ENCODE results near the gene SYTL4.

Gene SYTL4

DNA sequence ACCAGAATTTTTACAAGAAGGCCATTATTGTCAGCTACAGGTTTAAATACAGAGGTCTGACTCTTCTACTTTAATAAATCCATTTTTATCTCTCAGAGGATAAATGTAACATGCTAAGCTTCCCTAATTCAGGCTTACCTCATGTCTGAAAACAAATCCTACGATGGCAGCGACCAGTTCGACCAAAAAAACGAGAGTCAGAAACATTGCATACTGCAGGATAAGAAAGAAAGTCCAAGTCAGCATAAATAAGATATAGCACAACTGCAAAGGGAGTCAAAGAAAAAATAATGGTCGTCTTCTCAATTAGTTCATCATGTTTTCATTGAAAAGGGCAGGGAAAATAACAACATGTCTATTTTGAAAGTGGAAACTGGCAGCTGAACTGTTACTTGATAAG, 96.9 kb downstream of the SYTL4 start:
- Histone ChIP-seq H3K36me3 (replicated peaks; ENCODE audit: low read depth, low read length) (no peaks in the 10 kb centered on the region), H3K27ac (ENCODE audit: low read length) (no peak overlapping the region), H2AFZ (ENCODE audit: low read depth, low read length) (no peak overlapping the region), H4K20me1 (ENCODE audit: insufficient read depth, low read length) (peaks cover 22% of the 10 kb centered on the region; the same call in 1 of the 2 replicates), H3K27me3 (ENCODE audit: low read depth, low read length) (peaks cover 89% of the 10 kb centered on the region), H3K4me1 (ENCODE audit: low read length) (no peaks in the 10 kb centered on the region), H3K9me3 (ENCODE audit: insufficient read depth, low read length) (no peaks in the 10 kb centered on the region), H3K4me2 (ENCODE audit: low read length) (no peak overlapping the region), H3K79me2 (ENCODE audit: low read length) (no peaks in the 10 kb centered on the region), H3K9ac (ENCODE audit: low read length) (no peak overlapping the region), H3K4me3 (ENCODE audit: low read length) (no peak overlapping the region)
- TF ChIP-seq, protein P1, sequence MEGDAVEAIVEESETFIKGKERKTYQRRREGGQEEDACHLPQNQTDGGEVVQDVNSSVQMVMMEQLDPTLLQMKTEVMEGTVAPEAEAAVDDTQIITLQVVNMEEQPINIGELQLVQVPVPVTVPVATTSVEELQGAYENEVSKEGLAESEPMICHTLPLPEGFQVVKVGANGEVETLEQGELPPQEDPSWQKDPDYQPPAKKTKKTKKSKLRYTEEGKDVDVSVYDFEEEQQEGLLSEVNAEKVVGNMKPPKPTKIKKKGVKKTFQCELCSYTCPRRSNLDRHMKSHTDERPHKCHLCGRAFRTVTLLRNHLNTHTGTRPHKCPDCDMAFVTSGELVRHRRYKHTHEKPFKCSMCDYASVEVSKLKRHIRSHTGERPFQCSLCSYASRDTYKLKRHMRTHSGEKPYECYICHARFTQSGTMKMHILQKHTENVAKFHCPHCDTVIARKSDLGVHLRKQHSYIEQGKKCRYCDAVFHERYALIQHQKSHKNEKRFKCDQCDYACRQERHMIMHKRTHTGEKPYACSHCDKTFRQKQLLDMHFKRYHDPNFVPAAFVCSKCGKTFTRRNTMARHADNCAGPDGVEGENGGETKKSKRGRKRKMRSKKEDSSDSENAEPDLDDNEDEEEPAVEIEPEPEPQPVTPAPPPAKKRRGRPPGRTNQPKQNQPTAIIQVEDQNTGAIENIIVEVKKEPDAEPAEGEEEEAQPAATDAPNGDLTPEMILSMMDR (IDR thresholded peaks at IDR 0.05; ENCODE audit: low read depth, low read length), result no peak
- no peak for TF ChIP-seq EZH2phosphoT487 (IDR thresholded peaks at IDR 0.05; ENCODE audit: low read depth)

DNA sequence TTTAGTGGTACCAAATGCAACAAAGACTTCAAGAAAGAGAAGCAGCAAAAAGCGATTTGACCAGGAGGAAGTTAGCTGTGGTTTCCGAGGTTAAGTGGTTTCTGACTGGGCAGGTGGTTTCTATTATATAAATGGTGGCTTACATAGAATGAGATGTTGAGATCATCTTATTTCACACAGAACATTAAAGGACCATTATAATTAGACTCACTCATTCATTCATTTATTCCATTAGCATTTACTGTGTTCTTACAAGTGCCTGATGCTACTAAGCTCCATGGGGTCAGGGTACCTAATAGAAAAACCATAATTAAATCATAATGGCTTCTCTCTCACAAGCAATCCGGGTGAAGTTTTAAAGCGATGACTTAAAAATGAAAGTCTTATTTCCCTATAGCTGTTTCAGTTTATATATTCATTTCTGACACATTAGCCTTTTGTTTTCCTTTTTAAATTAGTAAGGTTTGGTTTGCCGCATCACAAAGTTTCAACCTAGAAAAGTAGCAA, 105.9 kb downstream of the SYTL4 start:
- no peaks in the 10 kb centered on the region for H3K36me3 ChIP-seq (replicated peaks; ENCODE audit: low read depth, low read length)
- no peak overlapping the region for H3K4me3 ChIP-seq (ENCODE audit: low read length)
- H3K9me3 ChIP-seq (ENCODE audit: insufficient read depth, low read length), result no peaks in the 10 kb centered on the region
- peaks cover 49% of the 10 kb centered on the region for H4K20me1 ChIP-seq (ENCODE audit: insufficient read depth, low read length)
- H3K27me3 ChIP-seq (ENCODE audit: low read depth, low read length), result peaks cover 67% of the 10 kb centered on the region
- no peaks in the 10 kb centered on the region for H3K79me2 ChIP-seq (ENCODE audit: low read length)
- TF ChIP-seq EZH2phosphoT487 (IDR thresholded peaks at IDR 0.05; ENCODE audit: low read depth), result peak; percentile 97
- TF ChIP-seq, protein P1 (IDR thresholded peaks at IDR 0.05; ENCODE audit: low read depth, low read length), result no peak
- no peak overlapping the region for H3K27ac ChIP-seq (ENCODE audit: low read length)
- H3K9ac ChIP-seq (ENCODE audit: low read length), result no peak overlapping the region
- peaks cover 15% of the 10 kb centered on the region for H3K4me1 ChIP-seq (ENCODE audit: low read length)
- no peak overlapping the region; the same call in 1 of the 2 replicates for H3K4me2 ChIP-seq (ENCODE audit: low read length)
- no peak overlapping the region for H2AFZ ChIP-seq (ENCODE audit: low read depth, low read length)
